Adipose tissue (tissue), 3 donors: ENCODE results near the gene TNS1. TPM values are rescaled to one million over a fixed set of nuclear protein-coding genes. Genes with fewer than 3 reads are reported as not detected.

Experiments
- H3K27ac ChIP-seq: one replicate; pipeline ENCODE4 v1.5.1; 2013; ENCODE audit warnings: low read depth, low read length
- WGBS, 3 donors: extraction: QIAGEN DNeasy Blood & Tissue Kit; methylation state at CpG; one replicate each; pipeline ENCODE4 v1.1.7; 2013; 5-methylcytosine and 5-hydroxymethylcytosine counted together
- polyA plus RNA-seq, 3 donors: library from polyadenylated mRNA; stranded (reverse); fragments of 200-250 nt; gene quantifications; one replicate each; pipeline ENCODE4 v1.2.3, GENCODE V29; 2013
- donor health status: healthy with polysubstance abuse.
- donor health status: Bipolar disorder and iron deficiency.
- donor health status: healthy.

TNS1 gene
- polyA plus RNA-seq, 3 donors, result 39.8 to 245 (median 171) TPM

- no peak overlapping the region for H3K27ac ChIP-seq
Measured at GRCh38 chr2:217973008-217973787, 29.6 kb downstream of the TNS1 start.

GRCh38 chr2:217972490-217972889, 30.3 kb downstream of the TNS1 start:
- WGBS, 3 donors, result 55 to 94% (median 72%) methylated on average over 1 of the region's 1 CpG

More at GRCh38 chr2:217973008-217973787, 29.6 kb downstream of the TNS1 start:
- WGBS, 3 donors, result 90 to 92% (median 91%) methylated on average over 11 of the region's 11 CpGs

GRCh38 chr2:217972037-217972436, 30.8 kb downstream of the TNS1 start:
- 56 to 73% (median 64%) methylated on average over 1 of the region's 1 CpG for WGBS, 3 donors

More at GRCh38 chr2:217972490-217972889, 30.3 kb downstream of the TNS1 start:
- H3K27ac ChIP-seq, result no peak overlapping the region

GRCh38 chr2:217971166-217971565, 31.6 kb downstream of the TNS1 start:
- WGBS, 3 donors, result 66 to 90% (median 90%) methylated on average over 5 of the region's 5 CpGs
- no peak overlapping the region for H3K27ac ChIP-seq

More at GRCh38 chr2:217972037-217972436, 30.8 kb downstream of the TNS1 start:
- no peak overlapping the region for H3K27ac ChIP-seq

GRCh38 chr2:217970206-217970605, 32.6 kb downstream of the TNS1 start:
- H3K27ac ChIP-seq, result no peak overlapping the region

GRCh38 chr2:217969588-217969987, 33.2 kb downstream of the TNS1 start:
- WGBS, 3 donors, result 92 to 100% (median 95%) methylated on average over 1 of the region's 1 CpG
- no peak overlapping the region for H3K27ac ChIP-seq

GRCh38 chr2:217968023-217968422, 34.8 kb downstream of the TNS1 start:
- 25 to 30% (median 29%) methylated on average over 1 of the region's 1 CpG for WGBS, 3 donors
- no peak overlapping the region for H3K27ac ChIP-seq

- 74 to 79% (median 78%) methylated on average over 10 of the region's 10 CpGs for WGBS, 3 donors
- no peak overlapping the region for H3K27ac ChIP-seq
Measured at GRCh38 chr2:217966423-217967070, 36.2 kb downstream of the TNS1 start.

- no peak overlapping the region for H3K27ac ChIP-seq
- 52 to 69% (median 62%) methylated on average over 21 of the region's 21 CpGs for WGBS, 3 donors
Measured at GRCh38 chr2:217964275-217965161, 38.3 kb downstream of the TNS1 start.

- no peak overlapping the region for H3K27ac ChIP-seq
- WGBS, 3 donors, result 75 to 92% (median 92%) methylated on average over 4 of the region's 4 CpGs
Measured at GRCh38 chr2:217960351-217960750, 42.4 kb downstream of the TNS1 start.

GRCh38 chr2:217959723-217960122, 43.1 kb downstream of the TNS1 start:
- H3K27ac ChIP-seq, result no peak overlapping the region
- 70 to 80% (median 76%) methylated on average over 8 of the region's 8 CpGs for WGBS, 3 donors

- WGBS, 3 donors, result 98 to 99% (median 98%) methylated on average over 3 of the region's 3 CpGs
- H3K27ac ChIP-seq, result no peak overlapping the region
Measured at GRCh38 chr2:217958884-217959225, 43.9 kb downstream of the TNS1 start.

- WGBS, 3 donors, result 84 to 96% (median 94%) methylated on average over 16 of the region's 16 CpGs
- no peak overlapping the region for H3K27ac ChIP-seq
Measured at GRCh38 chr2:217958206-217958883, 44.5 kb downstream of the TNS1 start.

GRCh38 chr2:217956586-217957457, 46.0 kb downstream of the TNS1 start:
- WGBS, 3 donors, result 72 to 82% (median 80%) methylated on average over 16 of the region's 16 CpGs
- no peak overlapping the region for H3K27ac ChIP-seq

GRCh38 chr2:217955881-217956493, 46.8 kb downstream of the TNS1 start:
- 70 to 86% (median 84%) methylated on average over 7 of the region's 7 CpGs for WGBS, 3 donors
- no peak overlapping the region for H3K27ac ChIP-seq

- 83 to 93% (median 92%) methylated on average over 14 to 15 of the region's 15 CpGs for WGBS, 3 donors
- H3K27ac ChIP-seq, result no peak overlapping the region
Measured at GRCh38 chr2:217954971-217955740, 47.6 kb downstream of the TNS1 start.
